OCI-LY7 (cell line): Measurements from ENCODE around the gene ACSM2B. TPM values are rescaled to one million over a fixed set of nuclear protein-coding genes. Genes with fewer than 3 reads are reported as not detected.

Source experiments
- BruUV-seq: library from RNA; stranded (reverse); fragments of 400-500 nt; replicated peaks from 2 replicates; lab custom pipeline; 2021; lab: Mats Ljungman, UMichigan
- CTCF ChIA-PET: fragments of 300-600 bp; sonication (Branson Sonifier 250); formaldehyde crosslinking; loops from one replicate; lab custom pipeline; 2022; ENCODE audit warnings: antibody characterized with exemption; ENCODE audit not compliant: unreplicated experiment; lab: Charles Lee
- POLR2A ChIA-PET: fragments of 300-600 bp; sonication (Branson Sonifier 250); formaldehyde crosslinking; loops from one replicate; lab custom pipeline; 2022; ENCODE audit warnings: antibody characterized with exemption; lab: Charles Lee
- DNase-seq: peaks from one replicate; pipeline ENCODE4 v3.0.0-alpha.2; 2015; ENCODE audit warnings: low spot score
- H2AFZ ChIP-seq: fragments of 200-600 bp; sonication (generic), shearing (Covaris generic); 2 replicates; pipeline ENCODE4 v1.6.1; 2014; ENCODE audit warnings: mild to moderate bottlenecking, antibody characterized with exemption, low read length, moderate library complexity
- H3K27ac ChIP-seq: fragments of 200-600 bp; sonication (generic); 2 replicates; pipeline ENCODE4 v1.5.1; 2014; ENCODE audit warnings: mixed run types, low read depth, mild to moderate bottlenecking, moderate library complexity, low read length, inconsistent platforms; ENCODE audit not compliant: poor library complexity, severe bottlenecking
- H3K36me3 ChIP-seq: fragments of 200-600 bp; sonication (generic); 2 replicates; pipeline ENCODE4 v1.6.1; 2014; ENCODE audit warnings: mild to moderate bottlenecking, antibody characterized with exemption, low read length, moderate library complexity, mixed read lengths; ENCODE audit not compliant: insufficient read depth
- H3K4me1 ChIP-seq: fragments of 200-600 bp; sonication (generic); 2 replicates; pipeline ENCODE4 v1.5.1; 2014; ENCODE audit warnings: mild to moderate bottlenecking, low read length; ENCODE audit not compliant: insufficient read depth, poor library complexity, severe bottlenecking
- H3K4me2 ChIP-seq: fragments of 200-600 bp; sonication (generic); 2 replicates; pipeline ENCODE4 v1.6.1; 2014; ENCODE audit warnings: mild to moderate bottlenecking, low read length
- H3K4me3 ChIP-seq: fragments of 200-600 bp; sonication (generic); 2 replicates; pipeline ENCODE4 v1.5.1; 2014; ENCODE audit warnings: mild to moderate bottlenecking, low read depth, low read length; ENCODE audit not compliant: poor library complexity, severe bottlenecking
- H3K79me2 ChIP-seq: fragments of 200-600 bp; sonication (generic); 2 replicates; pipeline ENCODE4 v1.6.1; 2016; ENCODE audit warnings: low read depth, mild to moderate bottlenecking, low read length, moderate library complexity, mixed read lengths; ENCODE audit not compliant: insufficient read depth
- H3K9me2 ChIP-seq: fragments of 200-600 bp; sonication (generic); 2 replicates; pipeline ENCODE4 v1.6.1; 2016; ENCODE audit warnings: mild to moderate bottlenecking, low read length, mixed read lengths; ENCODE audit not compliant: insufficient read depth
- H3K9me3 ChIP-seq: fragments of 200-600 bp; sonication (generic); 2 replicates; pipeline ENCODE4 v1.6.1; 2014; ENCODE audit warnings: mild to moderate bottlenecking, mixed run types, low read length, mixed read lengths
- H4K20me1 ChIP-seq: fragments of 200-600 bp; sonication (generic); 2 replicates; pipeline ENCODE4 v1.6.1; 2014; ENCODE audit warnings: mild to moderate bottlenecking, antibody characterized with exemption, low read length, moderate library complexity, mixed read lengths; ENCODE audit not compliant: insufficient read depth
- CTCF ChIP-seq: fragments of 200-600 bp; sonication (generic); conservative IDR thresholded peaks from 2 replicates; pipeline ENCODE4 v1.5.1; 2014; ENCODE audit warnings: mild to moderate bottlenecking, antibody characterized with exemption, low read length, moderate library complexity, mixed read lengths
- EZH2phosphoT487 ChIP-seq: fragments of 200-600 bp; sonication (generic); IDR thresholded peaks from 2 replicates; pipeline ENCODE4 v1.6.1; 2018; ENCODE audit warnings: low read depth, borderline replicate concordance, mild to moderate bottlenecking, mixed run types, antibody characterized with exemption, low read length, moderate library complexity, mixed read lengths
- intact Hi-C: fragments of 100-400 bp; cut with micrococcal nuclease; formaldehyde crosslinking; loops from one replicate; pipeline ENCODE4 v1.10.0; 2022; ENCODE audit not compliant: unreplicated experiment
- total RNA-seq, 2 experiments: library from RNA; depleted of rRNA in 1 of 2; stranded (reverse); fragments of >200 nt in 1 of 2; shearing (Covaris generic) in 1 of 2; gene quantifications; 2 replicates each; pipeline ENCODE4 v1.2.3, GENCODE V29; 2014 to 2022

ACSM2B gene
- total RNA-seq, 2 experiments from 2014 or later, result not detected

- no peak for DNase-seq
- no peak for TF ChIP-seq EZH2phosphoT487
- TF ChIP-seq CTCF, result no peak
- CTCF ChIA-PET, result no interaction called here
- H3K27ac ChIP-seq, result no peak overlapping the region
- no peak overlapping the region for H3K4me2 ChIP-seq
- H3K36me3 ChIP-seq, result no peaks in the 10 kb centered on the region
- H2AFZ ChIP-seq, result no peak overlapping the region
- no peak overlapping the region for H3K4me3 ChIP-seq
- POLR2A ChIA-PET, result interaction anchor here (0.7 to 0.8 kb wide), 2 partner anchors 9 to 768 kb away, joined by 3 read pairs; no protein-coding TSS in a partner anchor
- no peaks in the 10 kb centered on the region for H4K20me1 ChIP-seq
- H3K4me1 ChIP-seq, result no peaks in the 10 kb centered on the region
- intact Hi-C loops, result no loop called here
- H3K79me2 ChIP-seq, result no peaks in the 10 kb centered on the region
- BruUV-seq, result no TSS peak
- no peaks in the 10 kb centered on the region for H3K9me3 ChIP-seq
- no peaks in the 10 kb centered on the region for H3K9me2 ChIP-seq
These were observed 56.1 kb downstream of the ACSM2B start for GRCh38 chr16:20520103-20520502.

GRCh38 chr16:20519231-20519630 is 56.9 kb downstream of the ACSM2B start:
- H3K4me3 ChIP-seq, result no peak overlapping the region
- no peaks in the 10 kb centered on the region for H3K4me1 ChIP-seq
- no peak for DNase-seq
- no peak overlapping the region for H3K27ac ChIP-seq
- BruUV-seq, result no TSS peak
- no peaks in the 10 kb centered on the region for H3K79me2 ChIP-seq
- no peaks in the 10 kb centered on the region for H4K20me1 ChIP-seq
- no peaks in the 10 kb centered on the region for H3K36me3 ChIP-seq
- intact Hi-C loops, result no loop called here
- TF ChIP-seq CTCF, result no peak
- TF ChIP-seq EZH2phosphoT487, result no peak
- POLR2A ChIA-PET, result interaction anchor here (0.8 kb wide), 1 partner anchor 9 kb away, joined by 3 read pairs; no protein-coding TSS in a partner anchor
- no peak overlapping the region for H2AFZ ChIP-seq
- H3K9me2 ChIP-seq, result no peaks in the 10 kb centered on the region
- H3K4me2 ChIP-seq, result no peak overlapping the region
- CTCF ChIA-PET, result no interaction called here
- H3K9me3 ChIP-seq, result no peaks in the 10 kb centered on the region

GRCh38 chr16:20517149-20517548 is 59.0 kb downstream of the ACSM2B start:
- Histone ChIP-seq H3K4me1 (no peaks in the 10 kb centered on the region), H2AFZ (no peak overlapping the region), H3K79me2 (no peaks in the 10 kb centered on the region), H3K9me2 (no peaks in the 10 kb centered on the region), H4K20me1 (no peaks in the 10 kb centered on the region), H3K9me3 (no peaks in the 10 kb centered on the region), H3K36me3 (no peaks in the 10 kb centered on the region), H3K27ac (no peak overlapping the region), H3K4me2 (no peak overlapping the region), H3K4me3 (no peak overlapping the region)
- intact Hi-C loops, result no loop called here
- no peak for DNase-seq
- ChIA-PET CTCF (no interaction called here), POLR2A (no interaction called here)
- no TSS peak for BruUV-seq
- TF ChIP-seq CTCF (no peak), EZH2phosphoT487 (no peak)
